Superior temporal gyrus (tissue), 1 donor: ENCODE results near the gene BCAS1.
A peak's percentile ranks its signal among the peaks of the same experiment; 100 is the strongest.

Experiments
- DNase-seq: peaks from one replicate; pipeline ENCODE4 v3.0.0-alpha.2; 2016; ENCODE audit errors: extremely low spot score

BCAS1 gene

GRCh38 chr20:54076259-54076658, 5.9 kb upstream of the BCAS1 start:
- DNase-seq = no peak

GRCh38 chr20:54075322-54075721, 4.9 kb upstream of the BCAS1 start:
- DNase-seq = no peak

GRCh38 chr20:54074511-54074910, 4.1 kb upstream of the BCAS1 start:
- DNase-seq = no peak

GRCh38 chr20:54073288-54073687, 2.9 kb upstream of the BCAS1 start:
- DNase-seq = no peak

DNA sequence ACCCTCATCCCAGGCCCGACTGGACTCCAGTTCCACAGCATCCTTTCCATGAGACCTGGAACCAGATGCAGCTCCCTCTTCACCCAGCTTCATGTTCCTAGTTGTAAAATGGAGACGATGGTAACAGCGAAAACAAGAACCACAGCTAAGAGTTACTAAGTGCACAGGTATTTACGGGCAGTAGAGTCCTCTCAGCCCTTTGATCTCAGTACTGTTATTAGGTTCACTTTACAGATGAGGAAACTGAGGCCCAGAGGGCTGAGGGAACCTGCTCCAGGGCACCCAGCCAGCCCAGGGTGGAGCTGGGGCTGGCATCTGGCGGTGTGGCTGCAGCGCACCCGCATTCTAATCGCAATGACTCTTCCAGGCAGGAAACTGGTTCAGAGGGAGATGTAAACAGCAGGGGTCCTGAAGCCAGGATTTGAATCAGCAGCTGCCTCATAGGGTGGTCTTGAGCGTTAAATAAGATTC, 858 bp downstream of the BCAS1 start:
- DNase-seq = no peak

- no peak for DNase-seq
Observed at GRCh38 chr20:54068966-54069365, 1.4 kb downstream of the BCAS1 start.

GRCh38 chr20:54068495-54068894, 1.9 kb downstream of the BCAS1 start:
- DNase-seq = no peak

- no peak for DNase-seq
Observed at GRCh38 chr20:54067606-54068174, 2.7 kb downstream of the BCAS1 start.

DNA sequence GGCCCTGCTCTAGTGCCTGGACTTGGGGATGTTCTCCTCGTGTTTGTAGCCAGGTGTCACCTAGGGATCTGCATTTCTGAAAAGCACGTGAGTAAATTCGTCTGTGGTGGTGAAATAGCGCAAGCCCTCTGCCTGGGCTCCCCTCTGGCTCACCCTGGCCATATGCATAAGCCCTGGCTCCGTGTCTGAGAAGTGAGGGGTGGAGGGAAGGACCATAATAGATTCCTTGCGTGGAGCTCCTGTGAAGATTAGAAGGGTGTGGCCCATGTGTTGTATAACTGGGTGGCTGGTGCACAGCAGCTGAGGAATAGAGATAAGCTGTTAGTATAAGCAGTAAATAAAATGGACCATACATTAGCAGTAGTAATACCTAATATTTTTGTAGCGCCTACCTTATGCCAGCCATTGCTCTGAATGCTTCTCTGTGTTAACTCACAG, 4.8 kb downstream of the BCAS1 start:
- DNase-seq = no peak

GRCh38 chr20:54064939-54065338, 5.5 kb downstream of the BCAS1 start:
- no peak for DNase-seq

DNA sequence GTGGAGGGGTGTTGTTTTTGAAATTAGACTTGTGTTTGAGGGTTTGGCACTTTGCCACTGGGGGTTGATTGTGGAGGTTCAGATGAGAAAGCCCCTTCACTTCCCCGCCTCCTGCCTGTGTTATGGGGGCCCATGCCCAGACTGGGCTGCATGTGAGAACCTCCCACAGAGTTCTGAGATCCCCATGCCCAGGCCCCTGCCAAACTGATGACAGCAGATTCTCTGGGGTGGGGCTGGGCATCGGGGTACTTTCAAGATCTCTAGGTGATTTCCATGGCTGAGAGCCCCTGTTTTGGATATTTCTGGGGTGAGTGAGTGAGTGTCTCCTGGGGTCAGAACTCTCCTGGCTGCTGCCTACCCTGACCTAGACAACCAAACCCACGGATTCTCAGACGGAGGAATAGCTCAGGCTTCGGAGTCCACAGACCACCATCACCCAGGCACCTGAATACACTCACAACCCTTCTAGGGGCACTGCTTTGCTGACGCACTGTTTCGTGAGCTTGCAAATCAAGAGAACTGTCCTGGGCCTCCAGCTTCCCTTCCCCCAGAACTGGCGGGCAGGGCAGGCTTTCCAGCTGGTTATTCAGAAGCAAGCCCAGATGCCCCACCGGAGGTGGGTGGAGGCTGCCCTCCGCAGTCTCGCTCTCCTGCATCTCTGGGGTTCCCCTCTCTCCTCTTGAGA, 6.3 kb downstream of the BCAS1 start:
- DNase-seq = no peak

DNA sequence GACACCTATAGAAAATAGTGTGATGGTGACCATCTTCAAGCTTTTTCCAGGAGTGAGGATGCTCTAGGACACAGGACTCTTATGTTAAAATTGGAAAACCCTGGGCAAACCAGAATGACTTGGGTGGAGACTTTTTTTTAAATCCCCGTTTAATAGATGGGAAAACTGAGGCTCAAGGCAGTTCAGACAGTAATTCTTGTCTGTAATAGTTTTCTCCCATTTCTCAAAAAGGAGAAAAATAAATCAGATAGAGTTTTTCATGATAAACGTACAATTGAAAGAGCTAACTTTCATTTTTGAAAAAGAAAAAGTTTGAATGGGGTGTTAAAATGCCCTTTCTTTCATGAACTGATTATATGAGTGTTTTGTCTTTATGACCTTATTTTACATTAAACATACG, 6.8 kb downstream of the BCAS1 start:
- DNase-seq = no peak

DNA sequence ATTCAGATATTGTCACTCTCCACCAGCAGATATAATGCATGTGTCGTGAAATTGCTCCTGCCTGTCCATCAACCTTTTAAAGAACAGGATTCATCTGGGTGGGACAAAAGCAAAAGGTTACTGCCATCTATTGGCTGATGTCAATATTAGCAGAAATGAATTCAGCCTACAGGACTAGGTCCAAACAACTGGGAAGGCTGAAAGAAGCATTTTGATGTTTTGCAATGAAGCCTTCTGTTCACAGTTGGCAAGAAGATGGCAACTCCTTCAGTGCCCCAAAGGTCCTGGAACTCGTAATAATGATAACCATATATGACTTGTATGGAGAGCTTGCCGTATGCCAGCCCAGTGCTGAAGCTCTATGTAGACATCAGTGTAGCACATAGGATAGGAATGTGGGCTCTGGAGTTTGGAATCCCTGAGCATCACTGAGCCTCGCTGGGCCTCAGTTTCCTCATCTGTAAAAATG, 7.5 kb downstream of the BCAS1 start:
- peak; percentile 91 for DNase-seq

GRCh38 chr20:54061101-54061881, 9.1 kb downstream of the BCAS1 start:
- DNase-seq = peak; percentile 30

DNA sequence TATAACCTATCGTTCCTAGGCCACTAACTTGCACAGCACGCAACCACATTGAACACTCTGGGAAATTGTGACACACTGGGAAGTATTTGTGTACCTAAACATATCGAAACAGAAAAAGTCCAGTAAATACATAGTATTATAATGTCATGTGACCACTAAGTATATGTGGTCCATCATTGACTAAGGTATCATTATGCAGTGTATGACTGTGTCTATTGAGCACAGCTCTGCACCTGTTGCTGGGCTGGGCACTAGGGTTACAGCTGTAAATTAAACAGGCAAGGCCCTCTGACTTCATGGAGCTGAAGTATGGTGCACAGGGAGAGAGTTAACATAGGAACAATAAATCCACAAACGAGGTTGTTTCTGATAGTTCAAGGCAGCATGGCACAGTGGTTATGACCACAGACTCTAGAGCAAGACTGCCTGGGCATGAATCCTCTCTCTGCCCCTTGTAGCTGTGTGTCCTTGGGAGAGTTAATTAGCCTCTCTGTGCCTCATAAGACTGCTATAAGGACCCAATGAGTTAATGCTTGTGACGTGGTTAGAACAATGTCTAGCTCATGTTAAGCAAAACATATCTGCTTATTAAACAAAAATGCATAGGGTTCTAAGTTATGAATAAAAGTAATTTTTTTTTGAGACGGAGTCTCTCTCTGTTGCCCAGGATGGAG, 10.6 kb downstream of the BCAS1 start:
- no peak for DNase-seq

GRCh38 chr20:54058420-54059139, 11.8 kb downstream of the BCAS1 start:
- no peak for DNase-seq

DNA sequence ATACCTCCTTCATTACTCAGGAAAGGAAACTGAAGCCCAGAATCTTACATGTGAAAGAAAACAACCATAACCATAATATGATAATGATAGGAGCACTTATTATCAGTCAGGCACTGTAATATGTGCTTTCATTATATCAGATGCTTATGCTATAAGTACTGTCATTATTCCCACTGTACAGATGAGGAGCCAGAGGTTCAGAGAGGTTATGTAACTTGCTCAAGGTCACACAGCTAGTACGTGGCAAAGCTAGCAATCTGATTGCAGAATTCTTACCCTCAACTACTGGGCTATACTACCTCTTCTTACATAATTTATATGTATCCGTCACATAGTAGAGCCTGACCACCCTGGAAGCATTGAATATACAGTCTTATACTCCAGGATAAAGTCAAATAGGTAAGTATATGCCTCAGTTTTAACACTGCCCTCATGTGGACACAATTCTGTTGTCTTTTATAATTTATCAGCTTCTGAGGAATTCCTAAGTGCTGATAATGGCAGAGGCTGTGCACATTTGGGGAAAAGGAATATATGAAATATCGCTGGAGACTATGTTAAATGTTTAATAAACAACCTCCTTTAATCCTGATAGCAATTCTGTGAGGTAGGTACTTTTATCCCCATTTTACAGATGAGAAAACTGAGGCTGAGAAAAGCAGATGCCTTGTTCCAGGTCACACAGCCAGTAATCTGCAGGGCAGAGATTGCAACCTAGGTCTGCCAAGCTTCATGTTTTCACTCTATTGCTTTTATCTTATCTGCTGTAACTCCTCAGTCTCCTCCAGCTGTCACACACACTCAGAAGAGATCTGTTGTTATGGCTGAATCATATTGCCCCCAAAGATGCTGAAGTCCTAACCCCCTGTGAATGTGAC, 13.4 kb downstream of the BCAS1 start:
- DNase-seq = no peak

DNA sequence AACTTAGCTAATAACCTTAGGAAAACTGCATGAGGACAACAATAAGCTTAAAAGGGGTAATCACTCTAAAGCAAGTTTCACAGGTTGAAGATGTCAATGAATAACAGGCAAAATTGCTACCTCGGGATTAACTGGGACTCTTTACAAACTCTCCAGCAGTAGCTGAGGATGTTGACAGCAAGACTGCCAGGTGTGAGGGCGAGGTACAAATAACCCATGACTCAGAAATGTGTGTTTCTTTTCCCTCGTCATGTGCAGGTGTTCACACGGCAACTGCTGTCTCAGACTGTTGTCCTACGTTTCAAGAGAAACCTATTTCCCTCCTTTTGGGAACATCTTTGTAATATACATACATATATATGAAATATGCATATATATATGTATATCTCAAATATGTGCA, 15.9 kb downstream of the BCAS1 start:
- DNase-seq = no peak

GRCh38 chr20:54051068-54051467, 19.3 kb downstream of the BCAS1 start:
- no peak for DNase-seq

DNA sequence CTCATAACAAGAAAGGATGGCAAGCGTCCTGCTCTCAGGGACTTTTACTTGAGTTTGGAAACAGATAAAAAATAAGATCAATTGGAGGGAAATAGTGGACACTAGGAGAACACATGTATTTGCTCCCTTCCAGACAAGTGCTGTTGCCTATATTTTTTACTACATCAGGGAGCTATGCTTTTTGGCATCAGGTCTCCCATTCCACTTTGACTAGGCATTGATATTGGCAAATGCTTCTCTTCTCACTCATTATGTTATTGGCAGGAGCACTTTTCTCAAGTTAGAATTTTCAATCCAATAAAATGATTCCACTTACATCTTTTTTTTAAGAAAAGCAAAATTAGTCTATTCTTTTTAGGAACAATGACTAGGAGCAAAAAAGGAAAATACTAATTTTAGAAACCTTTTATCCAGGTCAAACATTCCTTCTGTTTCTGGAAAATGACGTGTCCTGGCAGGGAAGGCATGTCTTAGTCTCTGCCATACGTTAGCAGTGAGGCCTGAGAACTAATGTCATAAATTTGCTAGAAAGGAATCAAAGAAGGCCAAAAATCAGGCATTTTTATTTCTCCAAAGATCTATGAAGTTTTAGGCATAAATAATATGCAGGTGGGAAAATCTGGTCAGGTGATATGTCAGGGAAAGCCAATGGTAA, 21.4 kb downstream of the BCAS1 start:
- DNase-seq = no peak
